Fibroblast of villous mesenchyme (primary cell): ENCODE results near the gene SLMAP. TPM values are rescaled to one million over a fixed set of nuclear protein-coding genes. Genes with fewer than 3 reads are reported as not detected.

Experiments
- DNase-seq: peaks from one replicate; pipeline ENCODE4 v3.0.0-alpha.2; 2010; ENCODE audit warnings: low read depth
- H3K4me3 ChIP-seq: 2 replicates; pipeline ENCODE4 v1.5.1; 2011; ENCODE audit warnings: low read depth, mild to moderate bottlenecking, low read length
- CTCF ChIP-seq: IDR thresholded peaks from 2 replicates; pipeline ENCODE4 v1.5.1; 2012; ENCODE audit warnings: low read depth, mild to moderate bottlenecking, low read length; ENCODE audit not compliant: insufficient read depth
- total RNA-seq: library from RNA; depleted of rRNA; stranded (reverse); fragments of >200 nt; gene quantifications from 2 replicates; pipeline ENCODE4 v1.2.3, GENCODE V29; 2012

SLMAP gene
- total RNA-seq, 1 donor: 77.3 TPM

GRCh38 chr3:57791245-57791644, 35.1 kb downstream of the SLMAP start:
- TF ChIP-seq CTCF: no peak
- H3K4me3 ChIP-seq: no peak overlapping the region
- DNase-seq: peak; percentile 39

- H3K4me3 ChIP-seq: no peak overlapping the region
- DNase-seq: no peak
- TF ChIP-seq CTCF: no peak
Measured at GRCh38 chr3:57792198-57792597, 36.1 kb downstream of the SLMAP start.

GRCh38 chr3:57793737-57794187, 37.7 kb downstream of the SLMAP start:
- DNase-seq: peak; percentile 36
- no peak for TF ChIP-seq CTCF
- no peak overlapping the region for H3K4me3 ChIP-seq

GRCh38 chr3:57794501-57794900, 38.4 kb downstream of the SLMAP start:
- peak; percentile 25 for DNase-seq
- H3K4me3 ChIP-seq: no peak overlapping the region
- no peak for TF ChIP-seq CTCF

DNA sequence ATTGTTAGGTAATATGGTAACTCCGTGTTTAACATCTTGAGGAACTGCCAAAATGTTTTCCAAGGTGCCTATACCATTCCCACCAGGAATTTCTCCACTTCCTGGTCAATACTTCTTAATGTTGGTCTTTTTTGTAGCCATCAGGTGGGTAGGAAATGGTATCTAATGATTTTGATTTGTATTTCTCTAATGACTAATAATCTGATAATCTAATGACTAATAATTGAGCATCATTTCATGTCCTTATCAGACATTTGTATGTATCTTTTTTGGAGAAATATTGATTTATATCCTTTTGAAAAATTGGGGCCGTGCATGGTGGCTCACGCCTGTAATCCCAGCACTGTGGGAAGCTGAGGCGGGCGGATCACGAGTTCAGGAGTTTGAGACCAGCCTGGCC, 38.8 kb downstream of the SLMAP start:
- no peak overlapping the region for H3K4me3 ChIP-seq
- no peak for TF ChIP-seq CTCF

DNA sequence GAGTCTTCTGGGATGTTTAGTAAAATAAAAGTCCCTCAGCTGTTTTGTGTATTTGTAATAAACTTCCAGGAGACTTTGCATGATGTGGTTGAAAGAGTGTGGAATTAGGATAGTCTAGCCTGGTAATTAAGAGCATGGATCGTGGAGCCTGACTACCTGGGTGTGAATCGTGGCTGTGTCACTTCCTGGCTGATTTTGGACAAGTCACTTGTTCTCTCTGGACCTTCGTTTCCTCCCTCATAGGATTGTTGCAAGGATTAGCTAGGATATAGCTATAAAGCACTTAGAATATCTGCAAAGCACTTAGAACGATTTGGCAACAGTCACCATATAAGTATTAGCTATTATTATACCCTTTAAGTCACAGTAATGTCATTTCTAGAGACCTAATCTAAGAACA, 40.2 kb downstream of the SLMAP start:
- no peak for TF ChIP-seq CTCF
- no peak overlapping the region for H3K4me3 ChIP-seq
- no peak for DNase-seq

More for the DNA sequence above, 38.8 kb downstream of the SLMAP start:
- DNase-seq: no peak
